Measurements from ENCODE around the gene CORIN.

The CORIN gene

DNA sequence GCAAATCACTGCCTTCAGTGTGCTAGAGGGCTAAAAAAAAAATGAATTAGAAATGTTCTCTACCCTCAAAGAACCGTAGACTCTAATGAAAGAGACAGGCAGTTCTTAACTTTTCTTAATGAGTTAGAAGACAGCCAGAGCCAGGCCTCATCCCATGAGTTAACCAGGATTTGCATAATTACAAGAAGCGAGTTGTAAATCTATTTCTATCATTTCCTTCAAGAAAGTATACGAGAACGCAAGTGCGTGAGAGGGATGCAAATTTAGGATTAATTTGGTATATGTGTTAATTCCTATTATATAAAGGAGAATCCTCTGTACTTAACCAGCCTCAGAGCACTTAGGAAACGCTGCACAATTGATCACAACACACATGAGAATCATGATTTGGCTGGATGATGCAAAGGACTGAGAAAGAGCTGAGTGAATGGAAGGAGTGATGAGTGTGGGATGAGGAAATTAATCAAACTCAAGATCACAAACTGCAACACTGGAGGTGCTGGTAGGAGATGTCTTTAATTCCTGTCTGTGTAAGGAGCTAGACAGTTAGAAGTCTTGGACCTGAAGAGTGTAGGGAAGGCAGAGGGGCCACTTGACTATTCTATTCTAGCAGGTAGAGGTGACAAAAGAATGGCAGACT is 195.6 kb downstream of the CORIN start:
- no peak for DNase-seq (ENCODE audit: low spot score)

DNA sequence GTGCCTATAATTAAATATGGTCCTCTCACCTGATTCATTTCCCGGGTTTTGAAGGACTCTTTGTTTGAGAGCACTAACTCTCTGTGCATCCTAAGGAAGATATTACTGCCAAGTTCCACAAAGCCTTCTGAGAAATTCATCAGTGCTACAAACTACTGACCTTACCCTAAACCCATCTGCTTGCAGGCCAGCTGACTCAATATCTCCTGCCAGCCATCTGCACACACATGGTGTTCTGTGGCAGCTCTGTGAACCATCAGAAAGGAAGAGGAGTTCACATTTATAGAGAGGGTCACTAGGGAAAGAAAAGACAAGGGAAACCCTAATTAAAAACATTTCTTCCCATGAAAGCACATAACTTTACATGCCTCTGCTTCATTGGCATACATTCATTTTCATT is 196.1 kb downstream of the CORIN start:
- DNase-seq (ENCODE audit: low spot score), result no peak

DNA sequence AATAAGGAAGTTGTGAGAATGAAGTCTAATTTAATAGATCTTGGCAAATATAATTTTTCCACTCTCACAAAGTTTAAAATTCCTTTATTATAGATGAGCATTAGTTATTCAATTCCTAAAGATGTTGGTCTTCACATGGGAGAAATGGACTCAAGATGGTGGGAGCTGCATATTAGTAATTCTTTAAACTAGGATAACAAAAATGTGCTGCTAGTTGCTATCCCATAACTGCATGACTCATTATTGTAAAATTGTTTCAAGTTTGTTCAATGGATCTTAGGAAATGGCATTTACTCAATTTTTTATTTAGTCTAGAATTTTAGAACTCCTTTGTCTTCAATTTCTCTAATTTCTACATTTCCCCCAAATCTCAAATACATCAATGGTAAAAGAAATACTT is 197.0 kb downstream of the CORIN start:
- DNase-seq (ENCODE audit: low spot score), result no peak

DNA sequence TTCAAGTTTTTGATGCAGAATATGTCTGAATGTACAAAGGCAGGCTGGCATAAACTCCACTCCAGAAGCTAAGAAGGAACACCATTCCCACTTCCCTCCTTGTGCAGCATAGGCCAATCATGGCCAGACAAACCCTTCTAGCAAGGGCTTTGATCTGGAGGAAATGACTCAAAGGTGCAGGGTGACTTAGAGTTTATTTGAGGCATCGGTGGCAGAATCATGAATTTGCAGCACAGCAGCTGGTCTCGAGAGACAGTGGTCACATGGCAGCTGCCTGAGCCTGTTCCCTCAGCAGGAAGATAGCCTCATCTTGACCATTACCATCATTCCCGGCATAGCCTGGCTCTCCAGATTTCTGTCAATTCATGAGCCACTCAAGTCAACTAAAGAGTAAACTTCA is 198.3 kb downstream of the CORIN start:
- DNase-seq (ENCODE audit: low spot score), result no peak

DNA sequence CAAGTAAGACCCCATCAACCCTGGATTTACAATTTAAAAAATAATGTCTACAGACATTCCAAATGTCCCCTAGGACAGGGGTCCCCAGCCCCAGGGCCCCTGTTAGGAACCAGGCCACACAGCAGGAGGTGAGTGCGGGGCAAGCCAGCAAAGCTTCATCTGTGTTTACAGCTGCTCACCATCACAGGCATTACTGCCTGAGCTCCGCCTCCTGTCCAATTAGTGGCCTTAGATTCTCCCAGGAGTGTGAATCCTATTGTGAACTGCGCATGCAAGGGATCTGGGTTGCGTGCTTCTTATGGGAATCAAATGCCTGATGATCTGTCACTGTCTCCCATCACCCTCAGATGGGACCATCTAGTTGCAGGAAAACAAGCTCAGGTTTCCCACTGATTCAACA is 206.7 kb downstream of the CORIN start:
- no peak for DNase-seq (ENCODE audit: low spot score)

DNA sequence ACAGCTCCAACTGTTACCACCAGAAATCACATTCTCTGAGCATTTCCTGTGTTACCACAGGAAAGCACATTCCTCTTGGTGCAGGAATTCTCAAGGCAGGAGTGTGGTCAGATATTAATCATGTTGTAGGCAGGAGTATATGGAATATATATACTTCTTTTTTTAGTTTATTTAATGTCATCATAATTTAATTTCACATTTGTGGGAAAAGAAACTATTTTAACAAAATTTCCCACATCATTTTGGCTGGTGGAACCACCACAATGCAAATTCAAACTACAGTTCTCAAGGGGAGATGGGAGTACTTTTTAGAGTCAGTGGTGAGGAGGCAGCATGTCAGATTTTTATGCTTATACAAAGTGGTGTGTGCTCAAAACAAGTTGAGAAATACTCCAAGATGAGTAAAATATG is 213.8 kb downstream of the CORIN start:
- no peak for DNase-seq (ENCODE audit: low spot score)

DNA sequence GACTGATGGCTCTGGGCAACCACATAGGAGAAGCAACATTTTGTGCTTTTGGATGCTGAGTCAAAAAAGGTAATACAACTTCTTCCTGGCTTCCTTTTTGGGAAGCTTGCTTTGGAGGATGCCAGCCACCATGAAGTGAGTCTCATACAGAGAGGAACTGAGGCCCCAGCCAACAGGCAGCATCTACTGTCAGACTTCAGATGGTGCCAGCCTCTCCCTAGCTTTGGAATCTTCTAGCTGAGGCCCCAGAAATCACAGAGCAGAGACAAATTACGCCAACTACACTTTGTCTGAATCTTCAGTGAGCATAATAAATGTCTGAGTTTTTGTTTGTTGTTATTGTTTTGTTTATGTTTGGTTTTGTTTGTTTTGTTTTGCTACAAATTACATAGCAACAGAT is 216.7 kb downstream of the CORIN start:
- DNase-seq (ENCODE audit: low spot score), result no peak

DNA sequence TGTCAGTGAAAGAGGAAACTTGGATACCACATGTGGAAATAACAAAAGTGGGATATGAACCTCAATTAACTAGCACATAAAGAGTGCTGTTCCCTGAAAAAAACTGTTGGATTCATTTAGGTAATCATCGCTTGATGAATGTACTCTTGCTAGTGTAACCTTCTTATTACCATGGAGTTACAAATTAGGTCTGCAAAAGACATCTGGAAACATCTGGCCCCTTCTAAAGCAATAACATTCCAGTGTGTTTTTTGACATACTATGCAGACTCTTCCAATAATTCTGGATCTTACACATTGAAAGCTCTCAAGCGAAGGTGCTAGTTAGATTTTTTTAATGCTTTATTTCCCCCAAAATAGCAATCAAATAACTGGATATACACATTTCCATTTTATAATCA is 218.2 kb downstream of the CORIN start:
- DNase-seq (ENCODE audit: low spot score), result no peak

DNA sequence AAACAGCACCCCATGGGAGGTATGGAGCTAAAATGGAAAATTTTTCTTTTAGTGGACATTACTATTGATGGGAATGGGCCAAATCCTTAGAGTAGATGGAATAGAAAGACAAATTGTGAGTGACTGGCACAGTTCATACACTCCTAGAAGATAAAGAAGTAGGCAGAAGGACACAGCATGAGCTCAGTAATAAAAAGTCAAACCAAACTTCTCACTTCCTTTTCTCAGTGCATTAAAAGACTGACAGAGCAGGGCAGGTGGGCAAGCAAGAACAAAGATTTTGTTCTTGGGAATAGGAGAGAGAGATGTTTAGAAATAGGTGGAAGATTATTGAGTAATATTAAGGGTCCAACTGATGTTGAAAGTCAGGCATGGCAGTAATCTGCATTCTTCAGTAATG is 220.3 kb downstream of the CORIN start:
- no peak for DNase-seq (ENCODE audit: low spot score)

DNA sequence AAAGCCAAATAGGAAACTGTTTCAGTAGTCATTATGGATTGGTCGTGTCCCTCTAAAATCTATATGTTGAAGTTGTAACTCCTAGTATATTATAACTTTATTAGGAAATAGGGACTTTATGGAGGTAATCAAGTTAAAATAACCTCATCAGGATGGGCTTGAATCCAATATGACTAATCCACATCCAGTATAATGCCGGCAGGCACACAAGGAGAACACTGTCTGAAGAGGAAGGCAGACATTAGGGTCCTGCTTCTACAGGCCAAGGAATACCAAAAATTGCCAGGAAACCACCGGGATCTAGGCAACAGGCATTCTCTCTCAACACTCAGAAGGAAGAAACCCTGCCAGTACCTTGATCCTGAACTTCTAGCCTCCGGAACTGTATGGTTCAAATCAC is 222.5 kb downstream of the CORIN start:
- no peak for DNase-seq (ENCODE audit: low spot score)

DNA sequence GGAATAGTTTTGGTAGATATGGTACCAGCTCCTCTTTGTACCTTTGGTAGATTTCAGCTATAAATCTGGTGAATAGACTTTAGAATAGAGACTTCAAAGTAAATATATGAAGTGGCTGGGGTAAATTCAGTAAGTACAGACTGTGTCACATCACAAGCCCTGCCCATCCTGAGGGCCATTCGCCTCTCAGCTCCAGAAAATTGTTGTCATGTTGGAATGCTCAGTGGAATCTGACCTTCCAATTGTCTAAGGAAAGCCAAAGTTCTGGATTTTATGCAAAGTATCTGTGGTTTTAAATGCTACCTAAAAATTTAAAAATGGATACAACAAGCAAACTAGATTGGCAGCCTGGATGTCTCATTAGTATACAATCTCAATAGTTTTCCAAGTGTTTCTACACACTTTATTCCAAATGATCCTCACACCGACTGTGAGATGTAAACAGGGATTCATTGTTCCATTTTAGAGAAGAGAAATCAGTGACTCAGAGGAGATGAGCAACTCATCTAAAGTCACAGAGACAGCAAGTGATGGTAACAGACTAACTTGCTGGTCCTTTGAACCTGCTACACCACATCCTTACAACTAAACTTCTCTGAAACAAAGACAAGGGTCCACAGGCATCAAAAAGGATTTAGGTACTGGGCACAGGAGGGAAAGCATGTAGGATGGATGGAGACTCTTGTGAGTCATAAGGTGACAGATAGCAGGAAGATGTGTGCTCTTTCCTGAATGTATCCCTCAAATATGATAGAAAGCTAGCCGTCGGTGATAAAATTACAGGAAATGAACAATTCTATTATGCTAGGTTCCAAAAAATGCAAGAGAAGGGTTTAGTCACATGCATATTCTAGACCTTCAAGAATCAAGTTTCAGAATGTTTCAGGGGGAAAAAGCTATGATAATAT is 225.5 kb downstream of the CORIN start:
- DNase-seq (ENCODE audit: low spot score), result no peak

DNA sequence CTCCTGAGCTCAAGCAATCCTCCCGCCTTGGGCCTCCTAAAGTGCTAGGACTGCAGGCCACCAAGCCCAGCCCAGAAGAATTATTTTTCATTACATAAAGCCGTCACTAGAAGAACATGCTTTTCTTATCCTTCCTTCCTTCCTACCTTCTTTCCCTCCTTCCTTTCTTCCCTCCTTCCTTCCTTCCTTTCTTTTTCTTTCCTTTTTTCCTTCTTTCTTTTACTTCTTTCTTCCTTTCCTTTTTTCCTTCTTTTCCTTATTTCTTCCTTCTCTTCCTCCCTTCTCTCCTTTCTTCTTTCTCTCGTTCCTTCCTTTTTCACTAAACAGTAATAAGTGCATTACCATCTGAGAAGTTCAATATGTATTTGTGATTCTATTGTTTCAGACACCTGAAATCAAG is 231.4 kb downstream of the CORIN start:
- no peak for DNase-seq (ENCODE audit: low spot score)

DNA sequence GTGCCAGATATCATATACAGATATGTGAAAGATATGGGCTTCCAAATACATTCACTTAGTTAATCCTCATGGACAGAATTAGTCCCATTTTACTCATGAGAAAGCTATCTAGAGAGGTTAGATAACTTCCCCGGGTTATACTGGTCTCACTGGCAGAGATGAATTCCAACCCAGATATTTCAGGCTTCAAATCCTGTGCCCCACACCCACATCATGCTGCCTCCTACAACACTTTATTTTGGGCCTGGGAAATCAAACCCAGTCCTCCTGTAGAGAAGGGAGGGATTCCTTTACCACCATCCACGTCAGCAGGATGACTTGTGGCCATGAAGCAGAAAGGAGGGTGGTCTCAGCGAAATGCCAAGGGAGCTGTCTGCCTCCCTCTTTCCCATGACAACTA is 239.0 kb downstream of the CORIN start:
- no peak for DNase-seq (ENCODE audit: low spot score)

DNA sequence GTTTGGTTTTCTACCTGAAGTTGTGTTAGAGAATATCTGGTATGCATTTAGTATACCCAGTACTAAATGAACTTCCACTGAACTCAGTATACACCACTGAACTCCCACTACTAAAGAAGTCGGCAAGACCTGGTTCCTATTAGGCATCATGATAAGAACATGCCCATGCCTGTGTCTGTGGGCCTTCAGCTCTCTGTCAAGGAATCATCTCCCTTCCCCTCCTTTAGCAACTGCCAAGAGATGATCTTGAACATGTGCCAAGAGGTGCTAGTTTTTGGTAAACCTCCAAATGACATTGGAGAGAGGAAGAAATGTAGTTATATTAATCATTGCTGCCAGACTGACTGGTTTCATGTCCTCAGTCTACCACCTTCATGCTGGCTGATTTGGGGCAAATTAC is 239.5 kb downstream of the CORIN start:
- no peak for DNase-seq (ENCODE audit: low spot score)

DNA sequence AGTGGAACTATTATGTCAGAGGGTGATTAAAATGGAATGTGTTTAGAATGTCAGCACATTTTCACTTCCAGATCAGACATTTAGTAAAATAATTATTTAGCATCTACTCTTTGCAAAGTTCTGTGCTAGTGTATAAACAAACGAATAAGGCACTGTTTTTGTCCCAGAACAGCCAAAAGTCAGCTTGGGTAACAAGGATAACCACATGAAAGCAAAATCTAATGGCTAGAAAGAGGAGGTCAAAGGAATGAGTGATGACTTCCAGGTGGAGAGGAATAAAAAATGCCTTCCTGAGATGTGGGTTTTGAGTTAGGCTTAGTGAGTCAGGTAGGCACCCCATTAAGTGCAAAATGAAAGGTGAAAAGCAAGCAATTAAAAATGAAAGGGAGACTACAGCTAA is 240.2 kb downstream of the CORIN start:
- no peak for DNase-seq (ENCODE audit: low spot score)

DNA sequence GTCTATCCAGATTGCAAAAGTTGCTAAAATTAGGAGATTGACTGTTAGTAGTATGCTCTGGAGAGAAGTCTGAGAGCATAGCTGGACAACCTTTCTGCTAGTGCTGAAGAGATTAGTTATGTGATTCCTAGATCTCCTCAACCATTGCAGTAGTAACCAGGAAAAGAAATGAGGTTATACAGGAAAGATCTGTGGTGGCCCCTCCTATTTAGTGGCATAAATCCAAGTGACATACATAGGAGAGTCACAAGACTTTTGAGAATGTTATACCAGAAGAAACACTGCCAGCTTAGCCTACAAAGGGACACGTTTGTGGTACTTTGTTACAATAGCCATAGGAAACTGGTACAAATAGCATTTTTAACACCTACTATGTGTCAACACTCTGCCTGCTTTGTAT is 247.5 kb downstream of the CORIN start:
- no peak for DNase-seq (ENCODE audit: low spot score)

DNA sequence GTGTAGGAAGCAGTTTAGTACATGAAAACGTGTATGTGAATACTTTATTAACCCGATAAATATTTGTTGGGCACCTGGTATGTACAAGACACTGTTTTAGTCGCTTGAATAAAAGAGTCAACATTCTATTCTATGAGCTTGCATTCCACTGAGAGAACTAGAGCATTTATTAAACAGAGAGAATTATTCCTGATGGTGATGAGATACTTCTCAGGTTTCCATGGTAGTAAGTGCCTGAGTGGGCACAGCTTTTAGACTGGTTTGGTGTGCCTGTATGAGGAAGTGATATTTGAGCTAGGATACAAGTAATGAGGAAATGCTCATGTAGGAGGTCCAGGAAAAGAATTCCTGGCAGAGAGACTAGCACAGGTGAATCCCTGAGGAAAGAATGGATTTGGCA is 258.6 kb downstream of the CORIN start:
- no peak for DNase-seq (ENCODE audit: low spot score)

DNA sequence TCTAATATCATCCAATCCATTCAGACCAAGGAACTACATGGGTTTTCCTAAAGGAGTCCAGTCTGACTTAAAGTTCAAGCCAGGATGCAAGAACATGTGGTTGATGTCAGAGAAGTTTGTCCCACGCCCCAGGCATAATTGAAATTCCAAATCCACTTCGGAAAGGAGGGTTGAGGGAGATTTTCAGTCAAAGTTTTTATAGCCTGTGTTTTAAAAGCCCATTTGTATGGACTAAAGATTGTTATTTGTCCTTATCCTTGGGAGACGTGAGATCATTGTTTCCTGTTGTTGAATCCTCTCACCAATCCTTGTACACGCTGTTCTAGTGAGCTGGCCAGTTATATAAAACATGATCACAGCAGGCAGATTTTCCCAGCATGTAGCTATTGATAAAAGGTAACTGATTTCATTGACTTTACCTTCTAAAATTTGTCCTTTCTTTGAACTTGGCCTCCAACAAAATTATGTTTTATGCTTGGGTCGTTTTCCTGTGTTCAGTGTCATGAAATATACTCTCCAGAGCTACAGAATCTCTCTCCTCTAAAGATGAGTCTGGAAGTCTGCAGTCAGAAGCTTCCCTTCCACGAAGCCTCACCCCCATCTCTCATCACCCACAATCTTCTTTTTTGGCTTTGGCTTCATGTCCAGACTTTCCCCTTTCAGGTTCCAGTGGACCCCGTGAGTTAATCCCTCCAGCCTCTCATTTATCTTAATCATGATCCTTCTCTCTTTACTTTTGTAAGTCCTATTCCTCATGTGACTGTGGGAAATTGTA is 259.9 kb downstream of the CORIN start:
- DNase-seq (ENCODE audit: low spot score), result no peak

DNA sequence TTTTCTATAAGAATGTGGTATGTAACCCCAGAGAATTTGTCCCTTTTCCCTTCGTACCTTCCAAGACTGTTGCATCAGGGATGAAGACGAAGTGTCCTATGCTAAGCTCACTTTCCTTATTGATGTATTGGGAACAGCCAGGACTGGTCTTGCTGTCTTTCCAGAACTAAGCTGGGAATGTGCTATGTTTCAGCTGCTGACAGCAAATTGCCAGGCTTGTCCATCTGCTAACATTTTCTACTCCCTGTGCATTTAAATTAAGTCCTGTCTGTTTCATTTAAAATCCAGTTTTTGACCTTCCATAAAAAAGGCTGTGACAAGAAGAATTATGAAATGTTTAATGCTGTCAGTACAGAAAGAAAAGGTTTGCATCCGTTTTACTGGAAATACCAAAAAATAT is 264.9 kb downstream of the CORIN start:
- DNase-seq (ENCODE audit: low spot score), result no peak

DNA sequence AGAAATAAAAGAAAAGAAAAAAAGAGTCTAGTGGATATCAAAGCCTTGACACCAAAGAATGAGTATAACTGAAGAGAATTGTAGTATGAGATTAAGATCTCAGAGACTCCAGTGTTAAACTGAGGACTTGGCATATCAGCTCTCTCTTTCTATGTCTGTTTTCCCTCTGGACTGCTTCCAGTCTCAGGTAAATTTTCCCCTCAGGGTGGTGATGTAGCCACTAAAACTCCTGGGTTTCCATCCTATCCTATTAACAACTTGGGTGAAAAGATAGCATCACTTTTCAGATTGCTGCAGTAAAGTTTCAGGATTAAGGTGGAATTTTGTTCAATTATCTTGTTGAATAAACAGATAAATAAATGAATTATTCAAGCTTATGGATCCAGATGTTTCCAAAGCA is 267.1 kb downstream of the CORIN start:
- DNase-seq (ENCODE audit: low spot score), result no peak

DNA sequence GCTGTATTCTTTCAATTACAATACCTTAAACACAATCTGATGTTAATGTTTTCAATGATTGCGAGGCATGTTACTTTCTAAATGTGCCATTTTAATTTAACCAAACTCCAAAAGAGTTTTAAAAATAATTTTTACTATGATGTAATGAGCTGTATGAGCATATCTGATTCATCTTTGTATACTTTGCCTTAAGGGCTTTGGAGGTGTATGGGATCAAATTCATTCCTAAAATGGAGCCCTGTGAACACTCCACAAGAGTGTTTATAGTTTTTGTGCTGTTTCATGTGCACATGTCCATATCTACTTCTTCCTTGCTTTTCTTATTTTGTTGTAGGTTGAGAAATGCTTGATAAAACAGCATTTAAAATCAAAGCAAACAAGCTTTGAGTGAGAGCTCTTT is 270.4 kb downstream of the CORIN start:
- DNase-seq (ENCODE audit: low spot score), result no peak

DNA sequence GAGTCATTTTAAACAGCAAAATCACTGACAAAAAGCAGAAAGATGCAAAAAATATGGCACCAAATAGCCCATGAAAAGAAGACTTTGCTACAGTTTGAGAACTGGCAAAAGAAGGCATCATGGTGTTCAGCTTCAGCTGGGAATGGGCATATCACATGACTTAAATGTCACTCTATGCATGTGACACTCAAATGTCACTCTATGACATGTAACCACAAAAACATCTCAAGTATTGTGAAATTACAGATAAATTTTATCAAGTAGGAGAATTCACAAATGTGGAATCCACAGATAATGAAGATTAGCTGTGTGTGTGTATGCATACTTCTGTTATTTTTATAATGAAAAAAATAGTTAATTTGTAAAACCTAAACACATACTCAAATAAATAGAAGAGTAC is 270.9 kb downstream of the CORIN start:
- no peak for DNase-seq (ENCODE audit: low spot score)

DNA sequence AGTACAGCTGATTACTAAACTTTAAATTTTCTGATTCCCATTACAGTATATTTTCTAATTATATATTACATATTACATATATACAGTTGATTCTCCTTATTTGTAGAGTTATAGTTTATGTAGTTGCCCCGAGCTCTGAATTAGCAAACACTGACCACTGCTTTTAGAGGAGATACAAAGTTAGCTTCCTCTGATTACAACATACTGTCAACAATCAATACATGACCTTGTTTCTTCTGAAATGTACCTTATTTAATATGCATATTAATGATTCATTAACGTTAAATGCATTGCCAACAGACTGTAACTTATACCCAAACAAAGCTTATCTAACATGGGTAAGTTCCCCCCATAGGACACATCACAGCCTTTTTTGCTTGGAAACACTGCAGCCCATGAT is 271.3 kb downstream of the CORIN start:
- no peak for DNase-seq (ENCODE audit: low spot score)
